ENCODE measurements around the gene S100A13.

S100A13 gene

GRCh38 chr1:153612111-153612754, 15.1 kb downstream of the S100A13 start:
- H3K9ac ChIP-seq: peak overlapping the region in 2 of 11 experiments; percentile 33 to 41; a peak in 2 of 22 replicates
- peak overlapping the region in 3 of 11 experiments; percentile 53 to 69 (median 60); a peak in 4 of 22 replicates for H3K4me2 ChIP-seq
- H3K4me1 ChIP-seq: peaks cover 50 to 84% (median 62%) of the 10 kb centered on the region in 10 experiments
- TF ChIP-seq Cebpa-rat (IDR thresholded peaks at IDR 0.05): no peak
- H4K20me1 ChIP-seq: no peaks in the 10 kb centered on the region
- no peaks in the 10 kb centered on the region for H3K36me3 ChIP-seq
- no peak overlapping the region for H3K4me3 ChIP-seq
- H3K27ac ChIP-seq: peak overlapping the region in 5 of 11 experiments; percentile 18 to 43 (median 35); a peak in 8 of 22 replicates
- H3K27me3 ChIP-seq: no peaks in the 10 kb centered on the region
- H3K9me3 ChIP-seq (replicated peaks in 1 of 11): no peaks in the 10 kb centered on the region

- Histone ChIP-seq H3K9ac (no peak overlapping the region), H3K4me2 (peak overlapping the region in 5 of 11 experiments; percentile 52 to 69 (median 60); a peak in 10 of 22 replicates), H3K27me3 (no peaks in the 10 kb centered on the region), H3K27ac (peak overlapping the region in 1 of 11 experiments; percentile 19; a peak in 1 of 22 replicates), H3K4me1 (peaks cover 50 to 81% (median 55%) of the 10 kb centered on the region in 10 experiments), H3K9me3 (replicated peaks in 1 of 11) (no peaks in the 10 kb centered on the region), H3K4me3 (no peak overlapping the region), H3K36me3 (no peaks in the 10 kb centered on the region), H4K20me1 (no peaks in the 10 kb centered on the region)
- TF ChIP-seq Cebpa-rat (IDR thresholded peaks at IDR 0.05): no peak
These were observed 15.9 kb downstream of the S100A13 start for GRCh38 chr1:153611356-153611755.

GRCh38 chr1:153610811-153611301, 16.4 kb downstream of the S100A13 start:
- H3K4me3 ChIP-seq: no peak overlapping the region; a peak in 1 of 20 replicates

DNA sequence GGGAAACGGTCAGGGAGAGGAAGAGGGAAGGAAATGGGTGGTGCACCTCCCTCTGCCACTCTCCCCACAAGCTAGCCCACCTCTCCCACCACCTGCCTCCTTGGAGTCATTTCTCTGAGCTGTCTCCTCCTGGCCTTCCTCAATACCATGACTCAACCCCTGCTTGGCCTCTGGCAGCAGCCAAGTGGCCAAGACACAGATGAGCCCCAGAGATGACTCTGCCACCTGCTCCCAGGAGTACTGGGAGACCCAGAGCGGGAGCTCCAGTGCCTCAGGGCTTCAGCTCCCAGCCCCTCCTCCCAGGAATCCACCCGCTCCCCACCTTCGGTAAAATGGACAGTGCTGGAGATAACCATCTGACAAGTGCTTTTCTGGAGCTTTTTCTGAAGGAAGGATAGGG, 17.0 kb downstream of the S100A13 start:
- Histone ChIP-seq H3K27me3 (no peaks in the 10 kb centered on the region), H4K20me1 (no peaks in the 10 kb centered on the region), H3K4me3 (peak overlapping the region in 1 of 10 experiments; percentile 16; a peak in 3 of 20 replicates), H3K4me2 (peak overlapping the region; percentile 43 to 92 (median 79)), H3K9ac (0 out of 22 replicates have a peak overlapping the region, but pooled peaks of 1 of the 11 experiments have one; percentile 13), H3K36me3 (no peaks in the 10 kb centered on the region), H3K4me1 (peaks cover 50 to 73% (median 54%) of the 10 kb centered on the region in 10 experiments), H3K9me3 (replicated peaks in 1 of 11) (no peaks in the 10 kb centered on the region), H3K27ac (peak overlapping the region in 7 of 11 experiments; percentile 34 to 71 (median 60); a peak in 10 of 22 replicates)
- TF ChIP-seq Cebpa-rat (IDR thresholded peaks at IDR 0.05): no peak

More at GRCh38 chr1:153610811-153611301, 16.4 kb downstream of the S100A13 start:
- TF ChIP-seq Cebpa-rat (IDR thresholded peaks at IDR 0.05): no peak
- Histone ChIP-seq H3K4me2 (peak overlapping the region in 10 of 11 experiments; percentile 43 to 92 (median 79); a peak in 16 of 22 replicates), H3K4me1 (peaks cover 50 to 76% (median 54%) of the 10 kb centered on the region in 10 experiments), H4K20me1 (no peaks in the 10 kb centered on the region), H3K9me3 (replicated peaks in 1 of 11) (no peaks in the 10 kb centered on the region), H3K27me3 (no peaks in the 10 kb centered on the region), H3K9ac (0 out of 22 replicates have a peak overlapping the region, but pooled peaks of 1 of the 11 experiments have one; percentile 13), H3K27ac (peak overlapping the region in 5 of 11 experiments; percentile 28 to 71 (median 59); a peak in 7 of 22 replicates), H3K36me3 (no peaks in the 10 kb centered on the region)

GRCh38 chr1:153609585-153609907, 17.8 kb downstream of the S100A13 start:
- TF ChIP-seq Cebpa-rat (IDR thresholded peaks at IDR 0.05): no peak
- H3K4me2 ChIP-seq: peak overlapping the region; percentile 43 to 92 (median 79)
- peak overlapping the region in 8 of 11 experiments; percentile 13 to 71 (median 60); a peak in 12 of 22 replicates for H3K27ac ChIP-seq
- H3K27me3 ChIP-seq: no peaks in the 10 kb centered on the region
- H4K20me1 ChIP-seq: no peaks in the 10 kb centered on the region
- no peak overlapping the region; a peak in 1 of 20 replicates for H3K4me3 ChIP-seq
- no peaks in the 10 kb centered on the region for H3K36me3 ChIP-seq
- no peaks in the 10 kb centered on the region for H3K9me3 ChIP-seq (replicated peaks in 1 of 11)
- H3K4me1 ChIP-seq: peaks cover 44 to 67% (median 49%) of the 10 kb centered on the region in 10 experiments
- H3K9ac ChIP-seq: peak overlapping the region in 4 of 11 experiments; percentile 1 to 55 (median 26); a peak in 4 of 22 replicates

DNA sequence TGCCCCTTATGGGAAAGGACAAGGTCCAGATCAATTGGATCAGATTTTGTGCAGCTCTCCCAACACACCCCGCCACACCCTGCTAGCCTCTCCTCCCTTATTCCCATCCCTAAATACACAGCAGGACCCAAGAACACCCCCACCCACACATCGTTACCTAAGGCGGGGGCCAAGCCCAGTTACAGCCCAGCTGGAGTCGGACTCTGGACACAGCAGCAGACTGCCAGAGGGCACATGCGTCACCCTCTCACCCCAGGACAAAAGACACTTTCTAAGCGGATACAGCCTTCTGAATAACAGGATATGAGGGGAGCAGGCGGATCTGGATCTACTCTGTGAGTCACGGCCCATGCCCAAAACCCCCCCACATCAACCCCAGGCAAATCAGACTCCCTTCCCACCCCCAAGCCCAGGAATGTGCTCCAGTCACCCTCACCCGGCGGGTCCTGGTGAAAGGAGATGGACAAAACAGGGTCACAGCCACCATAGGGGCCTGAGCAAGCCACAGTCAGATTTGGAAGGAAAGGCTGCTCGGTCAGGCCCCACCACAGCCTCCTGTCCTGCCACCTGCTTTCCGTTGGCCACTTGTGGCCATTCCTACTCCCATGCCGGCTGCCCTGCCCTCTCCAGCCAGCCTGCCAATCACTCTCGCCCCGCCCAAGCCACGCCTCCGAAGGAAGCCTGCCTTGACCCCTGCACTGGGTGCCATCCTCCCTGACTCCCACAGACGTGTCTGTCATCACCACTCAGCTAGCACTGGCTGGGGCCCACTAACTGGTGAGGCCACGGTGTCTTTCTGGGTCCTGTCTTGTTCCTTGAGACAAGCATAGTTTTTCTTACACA, 18.3 kb downstream of the S100A13 start:
- Histone ChIP-seq H3K4me2 (peak overlapping the region; percentile 55 to 92 (median 79)), H3K9me3 (replicated peaks in 1 of 11) (no peaks in the 10 kb centered on the region), H3K36me3 (no peaks in the 10 kb centered on the region), H3K27me3 (no peaks in the 10 kb centered on the region), H3K27ac (peak overlapping the region in 9 of 11 experiments; percentile 13 to 71 (median 59); a peak in 16 of 22 replicates), H3K9ac (peak overlapping the region in 7 of 11 experiments; percentile 20 to 55 (median 41); a peak in 8 of 22 replicates), H4K20me1 (no peaks in the 10 kb centered on the region), H3K4me1 (peaks cover 38 to 61% (median 43%) of the 10 kb centered on the region in 10 experiments), H3K4me3 (peak overlapping the region in 2 of 10 experiments; percentile 12 to 30; a peak in 2 of 20 replicates)
- no peak for TF ChIP-seq Cebpa-rat (IDR thresholded peaks at IDR 0.05)

- Histone ChIP-seq H3K9me3 (replicated peaks in 1 of 11) (no peaks in the 10 kb centered on the region), H3K27me3 (no peaks in the 10 kb centered on the region), H3K4me3 (peak overlapping the region in 2 of 10 experiments; percentile 12 to 30; a peak in 2 of 20 replicates), H3K27ac (peak overlapping the region in 9 of 11 experiments; percentile 13 to 71 (median 59); a peak in 17 of 22 replicates), H3K9ac (peak overlapping the region in 8 of 11 experiments; percentile 15 to 55 (median 37); a peak in 10 of 22 replicates), H3K4me2 (peak overlapping the region; percentile 55 to 92 (median 79)), H3K4me1 (peaks cover 40 to 66% (median 49%) of the 10 kb centered on the region in 10 experiments), H4K20me1 (no peaks in the 10 kb centered on the region), H3K36me3 (no peaks in the 10 kb centered on the region)
- no peak for TF ChIP-seq Cebpa-rat (IDR thresholded peaks at IDR 0.05)
These were observed 19.1 kb downstream of the S100A13 start for GRCh38 chr1:153608089-153608682.

GRCh38 chr1:153607381-153607780, 19.9 kb downstream of the S100A13 start:
- H3K9me3 ChIP-seq (replicated peaks in 1 of 11): no peaks in the 10 kb centered on the region
- no peaks in the 10 kb centered on the region for H3K36me3 ChIP-seq
- H3K27me3 ChIP-seq: no peaks in the 10 kb centered on the region
- H3K27ac ChIP-seq: peak overlapping the region in 4 of 11 experiments; percentile 10 to 65 (median 62); a peak in 6 of 22 replicates
- peaks cover 43 to 74% (median 55%) of the 10 kb centered on the region in 10 experiments for H3K4me1 ChIP-seq
- no peak overlapping the region for H3K4me3 ChIP-seq
- no peak for TF ChIP-seq Cebpa-rat (IDR thresholded peaks at IDR 0.05)
- H3K4me2 ChIP-seq: peak overlapping the region in 10 of 11 experiments; percentile 16 to 92 (median 76); a peak in 19 of 22 replicates
- H4K20me1 ChIP-seq: no peaks in the 10 kb centered on the region
- peak overlapping the region in 6 of 11 experiments; percentile 3 to 24 (median 13); a peak in 5 of 22 replicates for H3K9ac ChIP-seq

All from BLaER1 treated with 17β-estradiol and CSF1 and Interleukin-3, amounts not matched to agents 10 nM and 100 nM (cell line).